Lower leg skin (tissue), 4 donors: Measurements from ENCODE around the gene DOCK1. TPM values are rescaled to one million over a fixed set of nuclear protein-coding genes. Genes with fewer than 3 reads are reported as not detected.

ENCODE experiments used
- DNase-seq, 2 donors: peaks; one replicate each; pipeline ENCODE4 v3.0.0-alpha.2; 2019; ENCODE audit warnings: low spot score in 2 of 2
- H3K4me3 ChIP-seq: fragments of 200-600 bp; sonication (generic); 2 replicates; pipeline ENCODE4 v1.5.1; 2017; ENCODE audit warnings: mild to moderate bottlenecking, low read depth; ENCODE audit not compliant: poor library complexity, severe bottlenecking
- POLR2A ChIP-seq, 2 donors: fragments of 450-650 bp; IDR thresholded peaks; one replicate each; pipeline ENCODE4 v1.6.1; 2016 to 2017; ENCODE audit warnings: antibody characterized with exemption in 2 of 2, mild to moderate bottlenecking in 1 of 2, moderate library complexity in 1 of 2
- WGBS, 2 donors: methylation state at CpG; one replicate each; pipeline ENCODE4 v1.1.5; 2018; 5-methylcytosine and 5-hydroxymethylcytosine counted together
- intact Hi-C: fragments of 100-400 bp; cut with DNase I; formaldehyde crosslinking; loops from one replicate; pipeline ENCODE4 v1.15.0; 2023; ENCODE audit warnings: low total_unique reads
- total RNA-seq, 4 donors: library from RNA; depleted of rRNA; stranded (reverse); fragments of >200 nt; gene quantifications; one replicate each; pipeline ENCODE4 v1.1.0, GENCODE V29; 2016
- TF ChIP-seq, protein P1 (sequence below), 3 donors: fragments of 450-650 bp; IDR thresholded peaks; one replicate each; pipeline ENCODE4 v1.5.1; 2016; ENCODE audit warnings: antibody characterized with exemption in 3 of 3, mild to moderate bottlenecking in 3 of 3, moderate library complexity in 2 of 3

DOCK1 gene
- total RNA-seq, 4 donors from 2014 or later, result 76.6 to 108 (median 83.4) TPM

DNA sequence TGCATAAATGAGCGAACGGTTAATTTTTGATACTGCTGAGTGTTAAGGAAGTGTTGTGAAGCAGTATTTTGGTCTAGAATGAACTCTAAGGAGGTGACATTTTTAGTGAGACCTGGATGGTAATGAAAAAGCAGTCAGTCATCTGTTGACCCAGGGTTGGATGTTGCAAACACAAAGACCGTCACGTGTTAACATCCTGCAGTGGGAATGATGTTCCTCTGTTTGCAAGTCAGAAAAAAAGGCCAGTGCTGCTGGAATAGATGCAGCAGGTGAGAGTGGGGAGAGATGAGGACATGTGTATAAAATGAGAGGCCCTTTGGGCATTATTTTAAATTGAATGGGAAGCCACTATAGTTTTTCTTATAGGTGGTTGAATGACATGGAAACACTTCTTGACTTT is 251.9 kb downstream of the DOCK1 start:
- no peak for DNase-seq
- TF ChIP-seq POLR2A (IDR thresholded peaks at IDR 0.05), result no peak
- TF ChIP-seq, protein P1, sequence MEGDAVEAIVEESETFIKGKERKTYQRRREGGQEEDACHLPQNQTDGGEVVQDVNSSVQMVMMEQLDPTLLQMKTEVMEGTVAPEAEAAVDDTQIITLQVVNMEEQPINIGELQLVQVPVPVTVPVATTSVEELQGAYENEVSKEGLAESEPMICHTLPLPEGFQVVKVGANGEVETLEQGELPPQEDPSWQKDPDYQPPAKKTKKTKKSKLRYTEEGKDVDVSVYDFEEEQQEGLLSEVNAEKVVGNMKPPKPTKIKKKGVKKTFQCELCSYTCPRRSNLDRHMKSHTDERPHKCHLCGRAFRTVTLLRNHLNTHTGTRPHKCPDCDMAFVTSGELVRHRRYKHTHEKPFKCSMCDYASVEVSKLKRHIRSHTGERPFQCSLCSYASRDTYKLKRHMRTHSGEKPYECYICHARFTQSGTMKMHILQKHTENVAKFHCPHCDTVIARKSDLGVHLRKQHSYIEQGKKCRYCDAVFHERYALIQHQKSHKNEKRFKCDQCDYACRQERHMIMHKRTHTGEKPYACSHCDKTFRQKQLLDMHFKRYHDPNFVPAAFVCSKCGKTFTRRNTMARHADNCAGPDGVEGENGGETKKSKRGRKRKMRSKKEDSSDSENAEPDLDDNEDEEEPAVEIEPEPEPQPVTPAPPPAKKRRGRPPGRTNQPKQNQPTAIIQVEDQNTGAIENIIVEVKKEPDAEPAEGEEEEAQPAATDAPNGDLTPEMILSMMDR (IDR thresholded peaks at IDR 0.05), result no peak
- H3K4me3 ChIP-seq, result no peak overlapping the region
- intact Hi-C loops, result no loop called here
- 91 to 97% methylated on average over 4 of the region's 4 CpGs for WGBS, 2 donors

DNA sequence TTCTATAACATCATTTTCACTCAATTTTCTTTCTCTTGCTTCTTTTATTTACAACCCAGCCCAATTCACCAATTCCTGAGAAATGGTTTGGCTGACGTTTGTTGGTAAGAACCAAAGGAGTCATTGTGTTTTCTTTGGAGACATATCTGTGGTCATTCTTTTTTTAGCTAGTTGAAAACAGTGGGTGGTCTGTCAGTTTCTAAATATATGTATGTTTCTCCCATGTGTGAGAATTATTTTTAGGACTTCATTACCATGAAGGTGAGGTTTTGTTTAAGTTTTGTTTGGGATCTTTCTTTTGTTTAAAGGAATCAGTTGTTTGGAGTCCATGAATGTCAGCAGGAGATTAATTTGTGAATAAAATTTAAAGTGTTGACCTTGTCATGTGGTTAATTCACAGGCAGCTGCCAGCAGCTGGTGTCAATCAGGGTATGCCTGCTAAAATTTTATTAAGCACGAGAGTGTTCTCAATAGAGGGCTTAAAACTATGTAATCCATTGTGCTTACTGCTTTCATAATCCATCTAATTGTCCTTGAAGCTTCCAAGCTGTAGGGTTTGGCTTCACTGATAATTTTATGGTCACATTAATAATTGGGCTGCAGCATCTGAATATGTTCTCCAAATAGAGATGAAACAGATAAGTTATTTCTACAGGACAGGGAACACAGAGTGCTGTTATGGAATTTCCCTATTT is 252.4 kb downstream of the DOCK1 start:
- no peak overlapping the region for H3K4me3 ChIP-seq
- DNase-seq, result no peak
- no peak for TF ChIP-seq POLR2A (IDR thresholded peaks at IDR 0.05)
- TF ChIP-seq, protein P1 (IDR thresholded peaks at IDR 0.05), result no peak
- intact Hi-C loops, result no loop called here
- 30 to 38% methylated on average over 2 of the region's 2 CpGs for WGBS, 2 donors

DNA sequence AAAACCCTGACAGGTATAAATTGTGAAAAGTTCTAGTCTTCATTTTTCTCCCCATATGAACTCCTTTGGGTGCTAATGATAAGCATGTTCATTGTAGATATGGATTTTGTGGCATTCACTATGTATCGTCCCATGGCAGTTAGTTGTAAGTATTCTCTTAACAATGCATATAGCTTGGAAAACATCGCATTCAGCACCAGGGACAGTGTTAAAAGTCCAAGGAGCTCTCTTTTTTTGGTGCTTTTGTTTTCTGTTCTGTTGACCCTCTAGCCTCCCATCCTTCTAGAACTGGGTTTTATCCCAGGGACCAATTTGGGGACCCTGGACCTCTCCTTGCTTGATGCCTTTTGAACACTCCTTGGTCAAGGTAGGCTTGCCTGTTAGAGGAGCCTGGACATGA is 253.4 kb downstream of the DOCK1 start:
- WGBS, 2 donors, result 98 to 99% methylated on average over 2 of the region's 2 CpGs
- intact Hi-C loops, result no loop called here
- TF ChIP-seq, protein P1 (IDR thresholded peaks at IDR 0.05), result no peak
- no peak overlapping the region for H3K4me3 ChIP-seq
- no peak for DNase-seq

DNA sequence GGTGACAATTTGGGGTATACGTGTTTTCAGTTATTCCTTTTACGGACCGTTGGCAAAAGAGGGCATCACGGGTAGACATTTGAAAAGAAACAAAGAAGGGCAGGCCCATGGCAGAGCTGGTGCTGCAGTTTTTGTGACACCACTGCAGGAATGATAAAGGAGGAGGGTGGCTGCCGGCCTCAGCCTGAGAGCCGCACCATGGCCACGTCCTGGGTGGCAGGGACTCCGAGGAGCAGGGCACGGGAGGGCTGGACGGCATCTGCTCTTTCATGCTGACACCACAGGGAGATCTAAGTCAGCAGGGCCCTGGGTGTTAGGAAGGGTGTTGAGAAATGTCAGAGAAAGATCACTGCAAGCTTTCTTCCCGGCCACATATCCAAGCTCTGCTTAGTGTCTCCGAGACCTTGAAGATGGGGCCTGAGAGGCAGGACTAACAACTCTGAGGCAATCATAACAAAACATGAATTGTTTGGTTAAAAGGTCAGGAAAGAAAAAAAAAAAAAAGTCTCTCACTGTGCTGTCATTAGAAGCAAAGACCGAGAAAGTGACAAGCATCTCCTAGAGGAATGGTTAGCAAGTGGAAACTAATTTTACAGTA is 254.5 kb downstream of the DOCK1 start:
- DNase-seq, result no peak
- H3K4me3 ChIP-seq, result no peak overlapping the region
- 93% methylated on average over 13 of the region's 13 CpGs for WGBS, 2 donors
- TF ChIP-seq, protein P1 (IDR thresholded peaks at IDR 0.05), result no peak
- intact Hi-C loops, result no loop called here

DNA sequence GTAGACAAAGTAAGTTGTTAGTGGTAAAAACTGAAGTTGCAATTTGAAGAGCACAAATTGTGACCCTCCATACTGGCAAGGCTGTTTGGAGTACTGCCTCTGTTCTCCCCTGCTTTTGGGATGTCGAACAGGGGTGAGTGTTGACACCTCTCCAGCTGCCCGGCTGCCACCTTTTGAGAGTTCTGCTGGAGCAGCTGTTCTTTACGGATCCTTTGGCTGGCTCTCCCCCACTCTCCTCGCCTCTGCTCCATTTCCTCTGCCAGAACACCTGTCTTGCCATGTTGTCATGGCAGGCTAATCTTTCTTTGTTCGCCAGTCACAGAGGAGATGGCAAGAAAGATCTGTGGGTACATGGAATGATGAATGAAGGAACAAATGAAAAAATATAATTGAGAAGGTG is 256.3 kb downstream of the DOCK1 start:
- 88 to 89% methylated on average over 5 of the region's 5 CpGs for WGBS, 2 donors
- H3K4me3 ChIP-seq, result no peak overlapping the region
- intact Hi-C loops, result no loop called here
- TF ChIP-seq, protein P1 (IDR thresholded peaks at IDR 0.05), result no peak
- TF ChIP-seq POLR2A (IDR thresholded peaks at IDR 0.05), result no peak
- DNase-seq, result no peak

DNA sequence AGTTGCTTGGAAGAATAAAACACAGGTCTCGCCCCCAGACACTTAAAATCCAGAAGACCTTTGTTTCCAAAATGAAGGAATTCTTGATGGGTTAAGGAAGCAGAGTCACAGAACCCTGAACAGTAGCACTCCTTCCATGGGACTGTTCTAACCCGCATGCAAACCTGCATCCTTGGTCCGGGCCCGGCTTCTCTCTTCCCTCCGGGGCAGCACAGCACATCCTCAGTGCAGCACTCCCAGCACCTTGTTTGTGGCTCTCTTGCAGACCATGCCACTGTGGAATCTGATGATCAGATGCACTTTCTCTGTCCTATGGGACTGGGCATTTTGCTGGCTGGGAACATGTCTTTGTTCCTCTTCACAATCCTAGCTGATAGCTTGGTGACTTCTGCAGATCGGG is 257.6 kb downstream of the DOCK1 start:
- H3K4me3 ChIP-seq, result no peak overlapping the region
- DNase-seq, result no peak
- intact Hi-C loops, result no loop called here
- 91 to 96% methylated on average over 6 of the region's 6 CpGs for WGBS, 2 donors
- TF ChIP-seq POLR2A (IDR thresholded peaks at IDR 0.05), result no peak
- TF ChIP-seq, protein P1 (IDR thresholded peaks at IDR 0.05), result no peak
